ENCODE measurements around the gene SERPINA1.

DNA sequence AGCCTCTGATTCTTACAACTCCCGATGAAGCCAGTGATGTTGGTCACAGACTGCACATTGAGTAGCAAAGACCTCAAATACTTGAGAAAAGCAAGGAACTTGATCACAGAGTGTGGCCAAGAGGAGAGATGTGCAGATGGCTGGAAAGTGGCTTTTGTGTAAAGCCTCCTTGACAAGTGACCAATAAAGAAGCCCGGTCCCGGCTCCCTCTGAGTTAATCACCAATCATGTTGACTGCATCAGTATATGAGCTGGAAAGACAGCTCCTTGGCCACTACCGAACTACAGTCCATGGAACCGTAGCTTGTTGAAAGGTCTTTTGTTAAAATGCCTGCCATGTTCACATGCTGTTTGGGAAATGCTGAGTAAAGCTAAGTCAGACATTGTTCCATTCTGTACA lies 41.6 kb downstream of the SERPINA1 start:
- TF ChIP-seq, protein P1, sequence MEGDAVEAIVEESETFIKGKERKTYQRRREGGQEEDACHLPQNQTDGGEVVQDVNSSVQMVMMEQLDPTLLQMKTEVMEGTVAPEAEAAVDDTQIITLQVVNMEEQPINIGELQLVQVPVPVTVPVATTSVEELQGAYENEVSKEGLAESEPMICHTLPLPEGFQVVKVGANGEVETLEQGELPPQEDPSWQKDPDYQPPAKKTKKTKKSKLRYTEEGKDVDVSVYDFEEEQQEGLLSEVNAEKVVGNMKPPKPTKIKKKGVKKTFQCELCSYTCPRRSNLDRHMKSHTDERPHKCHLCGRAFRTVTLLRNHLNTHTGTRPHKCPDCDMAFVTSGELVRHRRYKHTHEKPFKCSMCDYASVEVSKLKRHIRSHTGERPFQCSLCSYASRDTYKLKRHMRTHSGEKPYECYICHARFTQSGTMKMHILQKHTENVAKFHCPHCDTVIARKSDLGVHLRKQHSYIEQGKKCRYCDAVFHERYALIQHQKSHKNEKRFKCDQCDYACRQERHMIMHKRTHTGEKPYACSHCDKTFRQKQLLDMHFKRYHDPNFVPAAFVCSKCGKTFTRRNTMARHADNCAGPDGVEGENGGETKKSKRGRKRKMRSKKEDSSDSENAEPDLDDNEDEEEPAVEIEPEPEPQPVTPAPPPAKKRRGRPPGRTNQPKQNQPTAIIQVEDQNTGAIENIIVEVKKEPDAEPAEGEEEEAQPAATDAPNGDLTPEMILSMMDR (IDR thresholded peaks at IDR 0.05): no peak
- TF ChIP-seq EZH2 (IDR thresholded peaks at IDR 0.05; ENCODE audit: borderline replicate concordance, insufficient read depth, low read depth, low read length, poor library complexity, severe bottlenecking): no peak

Measured in B cell (primary cell).